UCSD-AML1 (cell line): ENCODE measurements around the gene UTF1.
A peak's percentile ranks its signal among the peaks of the same experiment; 100 is the strongest.
"Not testable (repeated sequence)": the region's sequence is repeated elsewhere in the genome, so short reads cannot be mapped to it uniquely, and the experiment has no call there.

ENCODE experiments used
- DNase-seq: peaks from one replicate; lab custom pipeline; 2025; ENCODE audit not compliant: unreplicated experiment; lab: John Stamatoyannopoulos, UW

Gene UTF1

GRCh38 chr10:133261726-133262325, 31.8 kb downstream of the UTF1 start:
- DNase-seq, result peak; percentile 72

- DNase-seq, result no peak
Measured at GRCh38 chr10:133262696-133263095, 32.7 kb downstream of the UTF1 start.

GRCh38 chr10:133263674-133264073, 33.7 kb downstream of the UTF1 start:
- DNase-seq, result no peak

GRCh38 chr10:133264461-133264860, 34.4 kb downstream of the UTF1 start:
- no peak for DNase-seq

- not testable (repeated sequence) for DNase-seq
Measured at GRCh38 chr10:133265052-133265451, 35.0 kb downstream of the UTF1 start.

GRCh38 chr10:133266056-133266795, 36.2 kb downstream of the UTF1 start:
- no peak for DNase-seq

- DNase-seq, result no peak
Measured at GRCh38 chr10:133267293-133267692, 37.3 kb downstream of the UTF1 start.

- DNase-seq, result no peak
Measured at GRCh38 chr10:133267829-133268228, 37.8 kb downstream of the UTF1 start.

- no peak for DNase-seq
Measured at GRCh38 chr10:133268532-133268931, 38.5 kb downstream of the UTF1 start.

- no peak for DNase-seq
Measured at GRCh38 chr10:133269367-133269766, 39.4 kb downstream of the UTF1 start.

GRCh38 chr10:133270204-133270603, 40.2 kb downstream of the UTF1 start:
- DNase-seq, result no peak

- no peak for DNase-seq
Measured at GRCh38 chr10:133270773-133271297, 40.8 kb downstream of the UTF1 start.

- no peak for DNase-seq
Measured at GRCh38 chr10:133271521-133272300, 41.7 kb downstream of the UTF1 start.

GRCh38 chr10:133272301-133272963, 42.4 kb downstream of the UTF1 start:
- no peak for DNase-seq

GRCh38 chr10:133272964-133273420, 43.0 kb downstream of the UTF1 start:
- DNase-seq, result no peak

- DNase-seq, result no peak
Measured at GRCh38 chr10:133273534-133274143, 43.6 kb downstream of the UTF1 start.

- peak; percentile 75 for DNase-seq
Measured at GRCh38 chr10:133274751-133275683, 45.0 kb downstream of the UTF1 start.

GRCh38 chr10:133275684-133276092, 45.7 kb downstream of the UTF1 start:
- DNase-seq, result peak; percentile 64

- DNase-seq, result no peak
Measured at GRCh38 chr10:133276100-133276434, 46.0 kb downstream of the UTF1 start.
